Adrenal gland (tissue), 12 donors: ENCODE results near the gene KMT2E. TPM values are rescaled to one million over a fixed set of nuclear protein-coding genes. Genes with fewer than 3 reads are reported as not detected.
A peak's percentile ranks its signal among the peaks of the same experiment; 100 is the strongest.
"Not testable (repeated sequence)": the region's sequence is repeated elsewhere in the genome, so short reads cannot be mapped to it uniquely, and the experiment has no call there.

Source experiments
- DNase-seq, 7 donors: peaks; one replicate each; pipeline ENCODE4 v3.0.0-alpha.2; 2019 to 2020
- H3K27ac ChIP-seq, 5 donors: fragments of 200-600 bp; sonication (generic) in 4 of 5; 1 replicate in 3 of 5; 2 replicates in 2 of 5; pipeline versions ENCODE4 v1.5.1 to v1.8.0; 2016 to 2020; ENCODE audit warnings: mild to moderate bottlenecking in 1 of 5
- H3K27me3 ChIP-seq: fragments of 200-600 bp; 2 replicates; pipeline ENCODE4 v1.8.0; 2021
- H3K36me3 ChIP-seq, 2 donors: fragments of 200-600 bp; replicated peaks in 1 of 2; 1 replicate in 1 of 2; 2 replicates in 1 of 2; pipeline versions ENCODE4 v1.5.1 to v1.8.0; 2018 to 2022
- H3K4me1 ChIP-seq, 2 donors: fragments of 200-600 bp; replicated peaks in 1 of 2; 1 replicate in 1 of 2; 2 replicates in 1 of 2; pipeline versions ENCODE4 v1.5.1 to v1.8.0; 2018 to 2021
- H3K4me3 ChIP-seq, 4 donors: fragments of 200-600 bp; sonication (generic) in 3 of 4; one replicate each; pipeline ENCODE4 v1.5.1; 2016 to 2018
- H3K9me3 ChIP-seq, 3 donors: fragments of 200-600 bp; sonication (generic) in 1 of 3; replicated peaks in 1 of 3; 1 replicate in 2 of 3; 2 replicates in 1 of 3; pipeline versions ENCODE4 v1.5.1 to v1.8.0; 2016 to 2021
- CTCF ChIP-seq, 6 experiments: fragments of 450-650 bp in 4 of 6; fragments of 200-600 bp in 2 of 6; sonication (generic) in 1 of 6; IDR thresholded peaks; 1 replicate in 5 of 6; 2 replicates in 1 of 6; pipeline versions ENCODE4 v1.5.1 to v1.8.0; 2016 to 2021; ENCODE audit warnings: antibody characterized with exemption in 6 of 6, mild to moderate bottlenecking in 2 of 6, moderate library complexity in 1 of 6
- POLR2A ChIP-seq, 2 donors: fragments of 450-650 bp; IDR thresholded peaks; one replicate each; pipeline ENCODE4 v1.6.1; 2017; ENCODE audit warnings: antibody characterized with exemption in 2 of 2, mild to moderate bottlenecking in 2 of 2, moderate library complexity in 1 of 2
- WGBS, 4 donors: extraction: QIAGEN DNeasy Blood & Tissue Kit in 2 of 4; methylation state at CpG; one replicate each; pipeline versions ENCODE4 v1.1.5 to v1.1.7; 2013 to 2017; 5-methylcytosine and 5-hydroxymethylcytosine counted together
- intact Hi-C, 2 donors: fragments of 100-400 bp; cut with DNase I; formaldehyde crosslinking; loops; one replicate each; pipeline versions ENCODE4 v1.14.1 to v1.15.0; 2022 to 2023
- polyA plus RNA-seq, 3 donors: library from polyadenylated mRNA; stranded (reverse); fragments of 200-250 nt in 2 of 3; fragments of 350-450 nt in 1 of 3; fragmentation: Illumina TruSeq in 1 of 3; extraction: RNeasy Lipid Tissue Mini Kit (QIAGEN cat#74804) in 1 of 3; gene quantifications; one replicate each; pipeline ENCODE4 v1.2.3, GENCODE V29; 2013 to 2014
- total RNA-seq, 9 donors: library from RNA; depleted of rRNA in 4 of 9; stranded (reverse); fragments of >200 nt in 4 of 9; fragments of 120-200 nt in 1 of 9; fragmentation: NEBNext Ultra II Directional in 1 of 9; extraction: Animal tissue kit (Norgen Biotek cat#: 25700) in 1 of 9; gene quantifications; one replicate each; pipeline versions ENCODE4 v1.1.0 to v1.2.4, GENCODE V29; 2013 to 2023
- donor health status: healthy with polysubstance abuse.
- donor health status: Bipolar disorder and iron deficiency.
- donor health status: DM: yes; HTN: yes; CAD: no.
- donor health status: DM: no; HTN: no; CAD: no.
- donor health status: DM: no; HTN: no; CAD: no.
- donor health status: DM: yes; HTN: yes; CAD: no.

Gene KMT2E
- total and polyA plus RNA-seq, 12 donors = 14.4 to 98.0 (median 48.4) TPM

GRCh38 chr7:105001652-105002184 lies 12.3 kb upstream of the KMT2E start:
- H3K9me3 ChIP-seq = no peaks in the 10 kb centered on the region
- no peak for DNase-seq
- peaks cover 49 to 98% of the 10 kb centered on the region in 2 donors for H3K4me1 ChIP-seq
- WGBS, 4 donors = 72 to 78% (median 78%) methylated on average over 5 of the region's 5 CpGs
- H3K27ac ChIP-seq = peak overlapping the region in 2 of 5 donors; percentile 7 to 46
- TF ChIP-seq POLR2A (IDR thresholded peaks at IDR 0.05) = no peak
- no peaks in the 10 kb centered on the region for H3K27me3 ChIP-seq
- H3K36me3 ChIP-seq = no peaks in the 10 kb centered on the region
- intact Hi-C loops = no loop called here
- H3K4me3 ChIP-seq = no peak overlapping the region

- peak overlapping the region in 1 of 4 donors; percentile 37 for H3K4me3 ChIP-seq
- intact Hi-C loops = no loop called here
- H3K9me3 ChIP-seq = no peaks in the 10 kb centered on the region
- peak overlapping the region; percentile 23 to 82 (median 54) for H3K27ac ChIP-seq
- peaks cover 53 to 98% of the 10 kb centered on the region in 2 donors for H3K4me1 ChIP-seq
- H3K36me3 ChIP-seq = no peaks in the 10 kb centered on the region
- 15 to 31% (median 23%) methylated on average over 5 of the region's 5 CpGs for WGBS, 4 donors
- H3K27me3 ChIP-seq = no peaks in the 10 kb centered on the region
- TF ChIP-seq POLR2A (IDR thresholded peaks at IDR 0.05) = peak in 1 of 2 donors; percentile 61
- no peak for TF ChIP-seq CTCF (IDR thresholded peaks at IDR 0.05)
- peak in 6 of 7 donors; percentile 79 to 86 (median 82) for DNase-seq
These were observed 10.7 kb upstream of the KMT2E start for GRCh38 chr7:105003275-105003674.

- no peaks in the 10 kb centered on the region for H3K27me3 ChIP-seq
- no peaks in the 10 kb centered on the region for H3K9me3 ChIP-seq
- no peak overlapping the region for H3K4me3 ChIP-seq
- H3K4me1 ChIP-seq = peaks cover 60 to 98% of the 10 kb centered on the region in 2 donors
- H3K27ac ChIP-seq = peak overlapping the region in 4 of 5 donors; percentile 23 to 67 (median 32)
- WGBS, 4 donors = 47 to 75% (median 58%) methylated on average over 1 of the region's 1 CpG
- H3K36me3 ChIP-seq = no peaks in the 10 kb centered on the region
- no peak for TF ChIP-seq POLR2A (IDR thresholded peaks at IDR 0.05)
- no peak for TF ChIP-seq CTCF (IDR thresholded peaks at IDR 0.05)
- intact Hi-C loops = no loop called here
- no peak for DNase-seq
These were observed 10.0 kb upstream of the KMT2E start for GRCh38 chr7:105003872-105004510.

- DNase-seq, H3K27me3 ChIP-seq, H3K4me3 ChIP-seq, H3K9me3 ChIP-seq, H3K36me3 ChIP-seq, intact Hi-C loops: not testable (repeated sequence)
- Histone ChIP-seq H3K4me1 (peaks cover 61 to 98% of the 10 kb centered on the region in 2 donors), H3K27ac (peak overlapping the region in 2 of 5 donors; percentile 25 to 67)
- 82 to 88% (median 85%) methylated on average over 8 of the region's 8 CpGs for WGBS, 4 donors
These were observed 9.0 kb upstream of the KMT2E start for GRCh38 chr7:105005006-105005405.

GRCh38 chr7:105005486-105005885 lies 8.5 kb upstream of the KMT2E start:
- H3K4me3 ChIP-seq, H3K9me3 ChIP-seq, intact Hi-C loops, H3K36me3 ChIP-seq, DNase-seq, H3K27me3 ChIP-seq: not testable (repeated sequence)
- H3K4me1 ChIP-seq = peaks cover 66 to 98% of the 10 kb centered on the region in 2 donors
- peak overlapping the region in 2 of 5 donors; percentile 3 to 8 for H3K27ac ChIP-seq
- 91 to 95% (median 92%) methylated on average over 12 of the region's 12 CpGs for WGBS, 4 donors
